ENCODE measurements around the gene HPX.

The HPX gene

DNA sequence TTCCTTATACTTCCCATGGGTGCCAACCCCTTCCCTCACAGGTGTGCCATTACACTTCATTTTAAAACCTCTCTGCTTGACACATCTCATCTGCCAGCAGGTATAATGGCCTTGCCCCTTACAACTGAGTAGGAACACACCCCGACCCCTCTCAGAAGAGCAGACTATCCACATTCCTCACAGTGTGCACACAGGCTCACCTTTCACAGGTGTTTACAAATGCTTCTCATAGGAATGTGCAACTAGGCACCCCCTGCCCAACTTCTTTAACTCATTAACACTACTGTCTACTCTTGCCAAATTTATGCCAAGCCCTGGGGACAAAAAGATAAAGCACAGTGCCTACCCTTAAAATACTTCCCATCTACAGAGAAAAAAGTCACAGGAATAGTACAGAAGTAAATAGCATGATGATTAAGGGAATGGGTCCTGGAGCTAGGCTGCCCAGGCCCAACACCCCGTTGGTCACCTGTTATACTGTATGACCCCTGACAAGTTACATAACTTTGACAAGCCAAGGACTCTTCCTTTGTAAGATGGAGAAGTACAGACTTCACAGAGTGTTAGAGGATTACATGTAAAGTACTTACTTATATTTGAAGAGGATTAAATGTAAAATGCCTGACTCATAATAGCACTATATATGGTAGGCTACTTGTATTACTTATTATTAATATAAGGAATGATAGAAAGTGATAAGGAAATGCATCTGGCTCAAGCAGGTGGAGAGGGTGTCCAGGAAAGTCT lies 17.7 kb upstream of the HPX start:
- no peak for DNase-seq

DNA sequence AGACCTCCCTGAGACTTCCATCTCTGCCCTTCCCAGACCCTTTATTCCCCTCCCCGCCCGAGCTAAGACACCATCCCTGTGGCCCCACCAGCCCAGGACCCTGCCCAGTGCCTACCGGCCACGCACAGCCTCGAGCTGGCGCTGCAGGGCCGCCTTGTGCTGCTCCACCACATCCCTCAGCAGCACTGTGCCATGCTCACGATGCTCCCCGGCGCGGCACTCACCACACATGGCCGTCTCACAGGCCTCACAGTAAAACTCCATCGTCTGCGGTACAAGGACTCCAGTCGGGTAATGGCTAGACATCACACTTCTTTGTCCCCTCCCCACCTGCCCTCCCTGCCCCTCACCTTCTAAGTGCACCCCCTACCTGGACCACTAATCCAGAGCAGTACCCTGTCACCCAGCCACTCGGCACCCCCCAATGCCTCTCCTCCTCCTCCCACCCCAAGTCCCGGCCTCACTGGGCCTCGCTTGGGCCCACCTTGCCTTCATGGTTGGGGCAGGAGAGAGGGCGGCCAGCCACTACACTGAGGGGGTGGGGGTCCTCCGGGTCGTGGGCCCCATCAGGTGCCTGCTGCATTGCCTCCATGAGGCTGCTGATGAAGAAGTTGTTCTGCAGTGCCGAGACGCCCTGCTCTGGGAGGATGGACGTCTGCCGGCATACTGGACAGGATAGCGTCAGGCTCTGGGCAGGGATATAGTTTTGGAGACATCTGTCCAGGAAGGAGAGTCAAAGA lies 17.0 kb upstream of the HPX start:
- no peak for DNase-seq

DNA sequence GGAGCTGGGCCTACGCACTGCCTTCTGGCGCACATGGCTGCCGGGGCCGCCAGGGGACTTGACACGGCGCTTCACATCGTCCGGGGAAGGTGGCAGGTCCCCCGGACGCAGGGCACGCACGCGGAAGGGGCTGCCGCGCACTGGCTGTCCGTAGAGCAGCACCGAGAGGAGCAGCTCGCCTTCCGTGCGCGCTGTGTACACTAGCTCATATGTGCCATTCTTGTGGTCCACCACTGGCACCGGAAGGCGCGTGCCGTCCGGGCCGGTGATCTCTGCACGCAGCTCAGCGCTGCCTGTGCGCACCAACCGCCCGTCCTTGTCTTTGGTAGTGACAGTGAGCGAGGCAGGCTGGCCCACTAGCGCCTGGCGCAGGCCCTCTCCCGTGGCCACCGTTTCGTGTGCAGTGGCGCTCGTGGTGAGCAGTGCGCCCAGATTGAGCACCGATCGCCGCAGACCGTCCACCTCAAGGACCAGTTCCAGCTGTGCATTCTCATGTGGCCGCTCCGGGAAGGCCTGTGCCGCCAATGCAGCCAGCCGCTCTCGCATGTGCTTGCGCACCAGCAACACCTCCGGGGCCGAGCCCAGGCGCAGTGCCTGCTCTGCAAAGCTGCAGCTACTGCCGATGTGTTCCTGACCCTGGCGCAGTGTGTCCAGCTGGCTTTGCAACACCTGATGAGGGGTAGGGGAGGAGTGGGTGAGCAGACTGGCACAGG lies 15.7 kb upstream of the HPX start:
- DNase-seq, result no peak

DNA sequence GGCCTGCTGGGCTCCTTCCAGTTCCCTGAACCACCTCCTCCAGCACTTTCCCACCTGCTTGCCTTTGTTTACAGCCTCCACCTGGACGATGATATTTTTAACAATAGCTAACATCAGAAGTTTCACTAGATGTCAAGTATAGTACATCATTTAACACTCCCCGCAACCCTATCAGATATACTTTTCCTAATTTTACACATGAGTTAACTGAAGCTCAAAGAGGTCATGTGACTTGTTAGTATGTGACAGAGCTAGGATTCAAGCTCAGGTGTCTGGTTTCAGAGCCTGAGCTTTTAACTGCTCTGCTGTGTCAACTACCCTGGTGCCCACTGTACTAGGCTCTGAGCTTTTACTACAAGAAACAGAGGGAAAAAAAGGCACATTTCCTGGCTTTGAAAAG lies 14.3 kb upstream of the HPX start:
- DNase-seq, result no peak

DNA sequence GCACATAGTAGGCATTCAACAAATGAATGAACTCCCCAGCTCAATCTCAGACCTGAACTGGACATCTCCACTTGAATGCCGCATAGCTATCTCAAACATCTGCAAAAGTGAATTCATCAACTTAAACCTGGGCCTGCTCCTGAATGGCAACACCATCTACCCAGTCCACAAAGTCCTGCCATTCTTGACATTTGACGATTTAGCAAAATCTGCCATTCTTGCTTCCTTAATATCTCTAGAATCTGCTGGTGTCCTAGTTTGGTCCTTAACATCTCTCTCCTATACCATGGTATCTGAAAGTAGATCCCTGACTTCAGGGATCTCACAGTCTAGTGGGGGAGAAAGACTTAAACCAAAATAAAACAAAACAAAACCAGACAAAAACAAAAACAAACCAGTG lies 12.4 kb upstream of the HPX start:
- no peak for DNase-seq

DNA sequence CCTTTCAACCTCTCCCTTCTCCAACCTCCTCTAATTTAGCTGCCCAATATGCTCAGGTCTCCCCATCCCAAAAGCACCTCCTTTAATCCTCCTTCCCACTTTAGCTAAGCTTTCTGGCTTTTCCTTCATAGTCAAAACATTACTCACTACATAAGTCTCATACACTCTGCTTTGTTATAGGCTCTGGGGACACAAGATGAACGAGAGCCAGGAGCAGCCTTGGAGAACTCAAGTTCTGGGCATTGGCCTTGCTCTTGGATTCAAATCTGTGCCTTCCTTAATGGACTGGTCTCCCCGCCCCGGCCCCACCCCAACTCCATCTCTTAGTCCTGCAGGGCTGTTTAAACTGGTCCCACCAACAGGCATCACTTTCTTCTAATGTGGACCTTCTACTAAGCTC lies 11.4 kb upstream of the HPX start:
- no peak for DNase-seq

DNA sequence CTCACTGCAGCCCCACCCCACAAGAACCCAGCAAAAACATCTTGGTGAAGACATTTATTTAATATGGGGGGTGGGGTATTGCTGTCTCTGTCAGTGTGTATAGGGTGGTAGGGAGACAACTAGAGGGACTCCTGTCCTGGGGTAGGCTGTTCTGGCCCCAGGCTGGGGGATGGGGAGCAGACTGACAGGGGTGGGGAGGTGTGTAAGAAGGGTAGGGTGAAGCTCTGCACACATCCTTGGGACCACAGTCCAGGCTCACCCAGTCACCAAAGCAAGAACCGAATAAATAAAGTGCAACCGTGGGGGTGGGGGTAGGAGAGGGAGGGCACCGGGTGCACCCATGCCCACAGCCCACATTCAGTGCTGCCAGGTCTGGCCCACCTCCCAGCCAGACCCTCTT lies 7.8 kb upstream of the HPX start:
- no peak for DNase-seq

DNA sequence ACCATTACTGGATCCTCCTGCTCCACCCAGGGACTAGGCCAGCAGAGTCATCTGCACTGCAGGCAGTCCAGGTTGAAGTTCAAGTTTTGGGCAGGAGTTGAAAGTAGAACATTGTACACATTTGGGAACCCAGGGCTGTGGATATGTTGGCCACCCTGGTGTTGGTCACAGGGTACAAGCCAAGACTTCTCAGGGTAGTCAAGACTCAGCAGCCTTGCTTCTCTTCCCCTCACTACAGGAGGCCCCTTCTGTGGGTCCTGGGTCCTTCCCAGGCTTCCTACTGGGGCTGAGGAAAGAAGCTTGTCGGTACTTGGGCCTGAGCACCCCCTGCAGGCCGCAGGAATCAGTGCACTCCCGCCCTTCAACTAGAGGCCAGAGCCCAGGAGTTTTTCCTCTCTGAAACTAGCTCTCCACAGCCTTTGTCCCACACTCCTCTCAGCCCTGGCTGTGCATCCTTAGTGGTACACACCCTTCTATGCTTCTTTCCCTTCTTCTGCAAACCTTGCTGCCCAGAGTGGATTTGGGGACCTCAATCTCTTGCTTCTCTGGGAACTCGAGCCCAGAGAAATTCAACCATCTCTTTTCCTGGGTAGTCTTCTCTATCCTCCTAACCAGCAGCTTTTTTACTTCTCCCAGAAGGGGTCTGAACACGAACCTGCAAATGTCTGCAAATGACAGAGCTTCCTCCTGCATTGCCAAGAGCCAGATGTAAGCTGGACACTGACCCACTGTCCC lies 2.6 kb upstream of the HPX start:
- DNase-seq, result no peak

DNA sequence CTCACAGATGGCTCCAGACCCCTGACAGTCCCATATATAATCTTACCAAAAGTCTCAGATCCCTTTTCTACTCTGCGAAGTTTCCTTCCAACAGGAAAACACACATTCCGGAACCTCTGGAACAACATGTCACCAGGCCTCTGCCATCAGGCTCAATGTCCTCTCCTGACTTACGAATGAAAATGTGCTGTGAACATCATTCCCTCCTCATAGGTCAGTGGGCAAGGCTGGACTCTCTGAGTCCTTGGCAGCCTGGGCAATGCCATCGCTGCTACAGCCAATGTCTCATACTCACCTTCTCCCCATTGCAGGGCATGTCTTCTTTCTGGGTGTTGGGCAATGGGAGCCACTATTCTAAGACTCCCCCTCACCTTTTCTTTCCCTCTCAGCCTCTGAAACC lies 1.7 kb upstream of the HPX start:
- DNase-seq, result no peak

DNA sequence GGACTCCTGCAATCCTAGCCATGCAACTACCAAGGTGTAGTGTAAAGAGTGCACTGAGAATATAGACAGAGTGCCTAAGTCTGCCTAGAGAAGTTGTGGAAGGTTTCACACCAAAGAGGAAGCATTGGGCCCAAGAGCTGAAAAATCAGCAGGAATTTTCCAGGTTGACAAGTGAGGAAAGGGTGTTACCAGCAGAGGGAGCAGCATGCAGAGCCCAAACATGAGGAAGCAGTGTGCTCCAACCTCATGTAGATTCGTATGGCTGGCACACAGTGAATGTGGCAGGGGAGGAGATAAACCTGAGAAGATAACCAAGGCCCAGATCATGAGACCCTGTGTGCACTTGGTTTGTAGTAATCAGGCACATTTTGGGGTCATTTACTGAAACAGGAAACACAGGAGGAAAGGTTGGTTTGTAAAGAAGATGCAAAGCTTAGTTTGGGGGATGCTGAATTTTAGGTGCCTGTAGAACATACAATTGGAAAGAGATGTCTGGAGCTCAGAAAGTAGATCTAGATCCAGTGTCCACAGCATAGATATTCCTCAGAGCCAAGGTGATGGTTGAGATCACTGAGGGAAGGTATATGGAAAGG lies 1.7 kb downstream of the HPX start:
- no peak for DNase-seq

DNA sequence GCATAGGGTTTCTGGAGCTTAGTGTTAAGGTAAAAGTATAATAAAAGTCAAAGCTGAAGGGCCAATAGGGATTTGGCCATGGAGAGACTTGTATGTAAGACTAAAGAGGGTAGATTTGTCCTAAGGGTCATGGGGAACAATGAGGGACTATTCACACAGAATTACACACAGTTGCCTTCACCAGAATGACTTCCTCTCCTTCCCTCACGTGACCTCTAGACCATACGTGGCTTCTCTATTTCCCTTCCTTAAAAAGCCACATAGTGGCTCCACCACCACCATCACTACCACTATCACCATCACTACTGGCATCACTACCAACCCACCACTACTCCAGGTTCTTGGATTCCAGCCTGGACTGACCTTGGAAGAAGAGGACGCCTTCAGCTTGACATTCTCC lies 2.8 kb downstream of the HPX start:
- DNase-seq, result no peak

DNA sequence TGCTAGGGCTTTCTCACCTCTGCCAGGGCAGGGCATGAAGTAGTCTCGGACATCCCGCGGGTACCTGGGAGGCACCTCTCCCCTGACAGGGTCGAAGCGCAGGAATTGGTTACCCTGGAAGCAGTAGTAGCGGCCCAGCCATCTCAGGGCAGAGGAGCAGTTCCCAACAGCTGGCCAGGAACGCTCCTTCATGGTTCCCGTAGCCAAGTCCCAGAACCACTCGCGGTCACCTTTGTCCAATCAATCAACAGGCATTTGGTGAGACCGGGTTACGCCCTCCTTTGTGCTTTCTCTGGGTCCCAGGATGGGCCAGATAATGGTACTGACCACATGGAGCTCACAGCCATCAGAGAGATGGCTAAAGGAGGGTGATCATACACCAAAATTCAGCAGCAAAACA lies 3.4 kb downstream of the HPX start:
- no peak for DNase-seq

DNA sequence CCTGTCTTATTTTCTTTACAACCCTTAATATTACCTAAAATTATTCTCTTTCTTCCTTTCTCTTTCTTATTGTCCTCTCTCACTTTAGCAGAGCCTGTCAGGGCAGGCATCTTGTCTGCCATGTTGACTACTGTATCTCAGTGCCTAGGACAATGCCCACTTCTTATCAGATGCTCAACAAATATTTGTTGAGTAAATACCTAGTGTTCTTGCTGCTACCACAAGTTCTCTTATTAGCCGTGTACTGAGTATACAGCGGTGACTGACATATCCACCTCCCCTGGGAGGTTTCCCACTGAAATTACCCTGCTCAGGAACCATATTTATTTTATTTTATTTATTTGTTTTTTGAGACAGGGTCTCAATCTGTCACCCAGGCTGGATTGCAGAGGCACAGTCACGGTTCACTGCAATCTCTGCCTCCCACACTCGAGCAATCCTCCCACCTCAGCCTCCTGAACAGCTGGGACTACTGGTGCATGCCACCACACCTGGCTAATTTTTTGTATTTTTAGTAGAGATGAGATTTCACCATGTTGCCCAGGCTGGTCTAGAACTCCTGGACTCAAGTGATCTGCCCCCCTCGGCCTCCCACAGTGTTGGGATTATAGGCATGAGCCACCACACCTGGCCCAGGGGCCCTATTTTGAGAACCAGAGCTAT lies 6.7 kb downstream of the HPX start:
- DNase-seq, result no peak

DNA sequence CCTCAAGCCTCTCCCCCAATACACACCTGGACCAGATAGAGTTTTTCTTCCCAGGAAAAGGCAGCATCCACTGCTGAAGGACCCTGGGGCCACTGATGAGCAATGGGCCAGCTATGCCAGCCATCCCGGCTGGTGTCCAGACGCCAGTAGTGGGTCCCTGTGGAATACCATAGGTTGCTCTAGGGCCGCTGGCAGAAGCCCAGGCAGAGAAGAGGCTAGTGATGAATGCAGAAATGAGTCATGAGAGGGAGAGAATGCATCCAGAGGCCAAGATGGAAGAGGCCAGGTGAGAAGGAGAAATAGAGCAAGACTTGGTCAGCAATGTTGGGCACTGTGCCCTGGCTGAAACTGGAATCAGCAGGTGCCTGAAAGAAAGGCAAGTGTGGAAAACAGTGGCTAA lies 8.9 kb downstream of the HPX start:
- no peak for DNase-seq

DNA sequence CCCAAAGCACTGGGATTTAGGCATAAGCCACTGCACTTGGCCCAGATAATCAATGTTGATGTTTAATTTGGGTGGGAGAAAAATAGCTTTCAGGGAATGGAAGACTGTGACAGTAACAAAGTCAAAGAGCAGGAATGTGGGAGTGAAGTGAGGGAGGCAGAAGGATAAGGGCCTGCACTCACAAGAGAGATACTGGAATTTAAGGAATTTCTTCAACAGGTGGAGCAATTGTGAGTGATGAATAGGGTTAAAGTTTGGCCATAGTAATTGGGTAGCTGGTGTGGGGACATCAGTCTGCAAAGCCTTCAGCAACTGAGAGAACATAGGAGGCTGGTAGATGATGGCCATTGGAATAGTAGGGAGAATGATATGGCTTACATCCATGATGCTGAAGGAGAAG lies 13.3 kb downstream of the HPX start:
- no peak for DNase-seq

DNA sequence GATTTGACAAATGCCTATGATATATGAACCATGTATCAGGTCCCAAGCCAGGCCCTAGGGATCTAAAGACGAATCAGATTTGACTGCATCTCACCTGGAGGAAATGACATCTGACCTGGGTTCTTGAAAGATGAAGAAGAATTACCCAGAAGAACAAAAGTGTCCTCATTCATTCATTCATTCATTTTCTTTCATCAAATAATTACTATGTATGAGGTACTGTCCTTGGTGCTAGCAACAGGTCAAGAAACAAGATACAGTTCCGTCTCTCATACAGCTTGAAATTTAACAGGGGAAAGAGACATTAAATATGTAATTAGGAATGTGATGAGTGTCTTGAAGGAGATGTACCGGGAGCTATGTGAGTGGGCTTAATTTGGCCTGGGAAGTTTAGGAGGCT lies 20.1 kb downstream of the HPX start:
- no peak for DNase-seq

DNA sequence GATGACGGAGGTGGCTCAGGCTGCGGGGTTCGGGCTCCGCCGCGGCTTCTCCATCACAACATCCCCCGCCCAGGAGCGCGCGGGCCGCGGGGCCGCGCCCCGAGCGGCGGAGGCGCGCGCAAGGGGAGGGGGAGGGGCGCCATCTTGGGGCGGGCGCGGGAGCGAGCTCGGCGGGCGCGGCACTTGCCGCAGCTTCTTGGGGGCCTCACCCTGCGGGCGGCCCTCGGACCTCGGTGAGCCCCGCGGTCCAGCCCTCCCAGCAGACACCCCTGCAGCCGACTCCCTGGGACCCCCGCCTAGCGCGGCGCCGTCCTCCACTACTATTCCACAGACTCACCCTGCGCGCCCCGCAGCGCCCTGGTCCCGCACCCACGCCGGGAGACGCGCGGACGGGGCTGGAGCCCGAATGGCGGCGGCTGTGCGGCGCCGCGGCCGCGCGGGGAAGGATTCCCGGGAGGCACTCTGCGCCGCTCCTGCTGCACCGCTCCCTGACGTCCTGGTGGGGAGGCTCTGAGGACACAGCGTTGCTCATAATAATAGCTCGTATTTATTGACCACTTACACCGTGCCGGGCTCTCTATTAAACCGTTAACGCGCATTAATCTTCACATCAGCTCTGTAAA lies 21.7 kb downstream of the HPX start, which contains the start of gene APBB1:
Gene APBB1 (minus strand): TSS at position 86 of the 623 bp plus-strand sequence. CDS start 7,747 bp downstream, outside the sequence.
- DNase-seq, result peak; percentile 17

DNA sequence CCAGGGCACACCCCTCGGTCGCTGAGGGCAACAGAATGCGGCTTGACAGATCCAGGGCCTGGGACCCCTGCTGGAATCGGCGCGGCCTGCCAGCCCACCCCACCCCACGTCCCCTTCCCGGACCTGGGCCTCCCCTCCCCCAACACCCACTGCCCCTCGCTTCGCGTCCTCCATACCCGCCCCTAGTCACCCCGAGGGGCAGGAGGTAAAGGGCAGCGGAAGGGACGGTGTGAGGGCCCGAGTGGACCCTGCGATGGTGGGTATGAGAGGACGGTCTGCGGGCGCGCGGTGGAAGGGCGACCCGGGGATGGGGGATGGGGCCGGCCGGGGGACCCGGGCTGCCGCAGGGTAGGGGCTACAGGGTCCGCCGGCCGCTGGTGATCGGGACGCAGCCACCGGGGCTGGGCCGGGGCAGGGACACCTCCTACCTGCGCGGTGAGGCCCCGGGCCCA lies 22.2 kb downstream of the HPX start:
- no peak for DNase-seq

DNA sequence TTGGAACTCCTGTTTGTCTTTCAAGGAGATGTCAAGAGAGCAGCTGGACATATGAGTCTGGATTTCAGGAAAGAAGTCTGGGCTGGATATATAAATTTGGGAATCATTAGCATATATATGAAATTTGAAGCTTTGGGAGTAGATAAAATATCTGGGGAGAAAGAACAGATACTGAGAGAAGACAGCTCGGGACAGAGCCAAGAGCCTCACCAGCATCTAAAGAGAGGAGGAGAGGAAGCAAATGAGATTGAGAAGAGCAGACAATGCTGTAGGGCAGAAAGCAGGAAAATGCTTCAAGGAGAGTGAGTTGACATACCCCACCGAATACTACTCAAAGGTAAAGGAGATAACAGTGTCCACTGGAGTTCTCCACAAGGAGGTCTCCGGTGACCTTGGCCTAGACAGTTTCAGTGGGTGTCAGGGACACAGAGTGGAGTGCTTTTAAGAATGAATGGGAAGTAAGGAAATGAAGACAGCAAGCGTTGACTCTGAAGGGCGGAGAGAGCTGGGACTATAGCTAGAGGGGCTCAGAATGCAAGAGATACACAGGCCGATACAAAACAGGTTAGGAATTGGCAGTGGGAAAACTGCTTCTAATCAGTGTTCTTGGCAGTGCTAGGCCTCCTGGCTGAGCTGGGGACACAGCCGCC lies 22.8 kb downstream of the HPX start:
- DNase-seq, result no peak

DNA sequence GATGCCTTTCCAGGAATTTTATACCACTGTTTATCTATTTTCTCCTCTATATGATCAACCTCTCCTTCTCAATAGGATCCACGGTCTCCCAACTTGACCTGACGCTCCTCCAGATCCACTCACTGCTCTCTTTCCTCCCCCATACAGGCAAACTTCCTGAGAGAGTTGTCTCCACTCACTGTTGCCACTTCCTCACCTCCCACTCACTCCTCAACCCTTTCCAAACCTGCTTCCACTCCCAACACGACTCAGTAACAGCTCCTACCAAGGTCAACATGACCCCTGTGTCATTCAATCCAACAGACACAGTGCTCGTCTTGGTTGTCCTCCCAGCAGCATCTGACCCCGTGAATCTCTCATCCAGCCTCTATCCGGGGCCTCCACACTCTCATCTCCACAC lies 25.0 kb downstream of the HPX start:
- no peak for DNase-seq

DNA sequence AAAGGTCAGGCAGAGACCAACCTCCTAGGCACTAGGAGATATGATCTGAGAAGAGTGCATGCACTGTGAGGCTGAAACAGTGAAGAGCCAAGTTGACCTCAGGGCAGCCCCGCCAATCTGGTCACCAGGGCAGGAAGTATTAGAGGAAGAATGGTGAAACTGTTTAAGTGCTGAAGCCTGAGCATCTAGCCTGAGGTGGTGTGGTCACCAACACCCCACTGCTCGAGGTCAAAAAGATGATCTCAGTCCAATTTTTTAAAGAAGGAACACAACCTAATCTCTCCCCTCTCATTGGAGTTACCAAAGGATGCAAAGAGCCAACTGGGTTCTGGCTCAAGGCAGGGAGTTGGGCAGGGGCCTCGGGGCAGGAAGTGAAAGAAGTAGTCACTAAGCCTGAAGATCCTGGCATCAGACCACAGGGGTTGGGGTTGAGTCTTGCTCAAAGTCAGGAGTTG lies 25.9 kb downstream of the HPX start:
- DNase-seq, result no peak
